BLaER1 (cell line): ENCODE data around the gene ENTPD1.
"Not testable (repeated sequence)": the region's sequence is repeated elsewhere in the genome, so short reads cannot be mapped to it uniquely, and the experiment has no call there.

Experiments used
- H3K27ac ChIP-seq: shearing (Covaris generic); formaldehyde crosslinking; 2 replicates; pipeline ENCODE4 v1.8.1; 2022
- H3K27me3 ChIP-seq: shearing (Covaris generic); formaldehyde crosslinking; 2 replicates; pipeline ENCODE4 v1.8.1; 2022
- H3K36me3 ChIP-seq: shearing (Covaris generic); formaldehyde crosslinking; 2 replicates; pipeline ENCODE4 v1.8.1; 2022
- H3K4me1 ChIP-seq: shearing (Covaris generic); formaldehyde crosslinking; 2 replicates; pipeline ENCODE4 v1.8.1; 2022
- H3K4me2 ChIP-seq: shearing (Covaris generic); formaldehyde crosslinking; 2 replicates; pipeline ENCODE4 v1.8.1; 2022
- H3K4me3 ChIP-seq: shearing (Covaris generic); formaldehyde crosslinking; 2 replicates; pipeline ENCODE4 v1.8.1; 2022
- H3K9ac ChIP-seq: shearing (Covaris generic); formaldehyde crosslinking; 2 replicates; pipeline ENCODE4 v1.8.1; 2022
- H3K9me3 ChIP-seq: shearing (Covaris generic); formaldehyde crosslinking; 2 replicates; pipeline ENCODE4 v1.8.1; 2022
- H4K20me1 ChIP-seq: shearing (Covaris generic); formaldehyde crosslinking; 2 replicates; pipeline ENCODE4 v1.8.1; 2022
- Cebpa-rat ChIP-seq: shearing (Covaris generic); IDR thresholded peaks from 2 replicates; pipeline ENCODE4 v1.8.1; 2022

Gene ENTPD1

GRCh38 chr10:95876756-95877155 lies 120.8 kb downstream of the ENTPD1 start:
- H3K4me1 ChIP-seq = no peaks in the 10 kb centered on the region
- no peaks in the 10 kb centered on the region for H4K20me1 ChIP-seq
- H3K4me3 ChIP-seq = no peak overlapping the region
- no peak overlapping the region for H3K27ac ChIP-seq
- no peak overlapping the region for H3K9ac ChIP-seq
- no peak overlapping the region for H3K4me2 ChIP-seq
- peaks cover 59% of the 10 kb centered on the region for H3K36me3 ChIP-seq
- H3K9me3 ChIP-seq = peaks cover 34% of the 10 kb centered on the region
- H3K27me3 ChIP-seq = no peaks in the 10 kb centered on the region
- no peak for TF ChIP-seq Cebpa-rat

- H3K4me3 ChIP-seq = no peak overlapping the region
- H3K9me3 ChIP-seq = peaks cover 34% of the 10 kb centered on the region
- no peaks in the 10 kb centered on the region for H3K27me3 ChIP-seq
- no peak for TF ChIP-seq Cebpa-rat
- H3K9ac ChIP-seq = no peak overlapping the region
- H3K4me2 ChIP-seq = no peak overlapping the region
- no peaks in the 10 kb centered on the region for H3K4me1 ChIP-seq
- H3K27ac ChIP-seq = no peak overlapping the region
- peaks cover 53% of the 10 kb centered on the region for H3K36me3 ChIP-seq
- no peaks in the 10 kb centered on the region for H4K20me1 ChIP-seq
These were observed 121.9 kb downstream of the ENTPD1 start for GRCh38 chr10:95877881-95878280.

- H3K4me1 ChIP-seq = no peaks in the 10 kb centered on the region
- no peaks in the 10 kb centered on the region for H4K20me1 ChIP-seq
These were observed 124.7 kb downstream of the ENTPD1 start for GRCh38 chr10:95880704-95881103.

GRCh38 chr10:95881316-95881715 lies 125.4 kb downstream of the ENTPD1 start:
- no peak overlapping the region for H3K4me3 ChIP-seq
- H3K27me3 ChIP-seq = no peaks in the 10 kb centered on the region
- no peaks in the 10 kb centered on the region for H3K4me1 ChIP-seq
- peaks cover 4% of the 10 kb centered on the region for H3K9me3 ChIP-seq
- no peaks in the 10 kb centered on the region for H4K20me1 ChIP-seq
- no peak overlapping the region for H3K9ac ChIP-seq
- TF ChIP-seq Cebpa-rat = no peak
- no peak overlapping the region for H3K4me2 ChIP-seq
- peaks cover 21% of the 10 kb centered on the region for H3K36me3 ChIP-seq
- no peak overlapping the region for H3K27ac ChIP-seq

More at GRCh38 chr10:95880704-95881103, 124.7 kb downstream of the ENTPD1 start:
- TF ChIP-seq Cebpa-rat = no peak
- Histone ChIP-seq H3K4me3 (no peak overlapping the region), H3K9ac (no peak overlapping the region), H3K9me3 (peaks cover 6% of the 10 kb centered on the region), H3K27me3 (no peaks in the 10 kb centered on the region), H3K36me3 (peaks cover 27% of the 10 kb centered on the region), H3K4me2 (no peak overlapping the region), H3K27ac (no peak overlapping the region)

GRCh38 chr10:95889830-95890229 lies 133.9 kb downstream of the ENTPD1 start:
- TF ChIP-seq Cebpa-rat = no peak
- Histone ChIP-seq H3K9me3 (no peaks in the 10 kb centered on the region), H3K4me1 (no peaks in the 10 kb centered on the region), H3K27me3 (no peaks in the 10 kb centered on the region), H3K27ac (no peak overlapping the region), H3K4me2 (no peak overlapping the region), H3K4me3 (no peak overlapping the region), H3K9ac (no peak overlapping the region), H4K20me1 (no peaks in the 10 kb centered on the region), H3K36me3 (peaks cover 64% of the 10 kb centered on the region)

- H4K20me1 ChIP-seq = no peaks in the 10 kb centered on the region
- TF ChIP-seq Cebpa-rat = no peak
- H3K4me2 ChIP-seq = no peak overlapping the region
- H3K4me3 ChIP-seq = no peak overlapping the region
- no peaks in the 10 kb centered on the region for H3K4me1 ChIP-seq
- no peak overlapping the region for H3K9ac ChIP-seq
- H3K27ac ChIP-seq = no peak overlapping the region
- H3K27me3 ChIP-seq = no peaks in the 10 kb centered on the region
- H3K9me3 ChIP-seq = no peaks in the 10 kb centered on the region
- H3K36me3 ChIP-seq = peaks cover 68% of the 10 kb centered on the region
These were observed 140.3 kb downstream of the ENTPD1 start for GRCh38 chr10:95896071-95896850.

GRCh38 chr10:95905897-95906580 lies 150.1 kb downstream of the ENTPD1 start:
- Histone ChIP-seq H3K27me3 (peaks cover 16% of the 10 kb centered on the region), H3K36me3 (peaks cover 42% of the 10 kb centered on the region), H3K4me1 (peaks cover 34% of the 10 kb centered on the region)
- not testable (repeated sequence) for H3K9me3 ChIP-seq, H3K4me3 ChIP-seq, H3K27ac ChIP-seq, H3K4me2 ChIP-seq, H3K9ac ChIP-seq, H4K20me1 ChIP-seq

GRCh38 chr10:95906677-95907455 lies 150.9 kb downstream of the ENTPD1 start:
- Histone ChIP-seq H3K4me3 (peak overlapping the region; percentile 81), H3K9me3 (0 out of 2 replicates have a peak, but pooled peaks cover 5% of the 10 kb centered on the region), H3K27me3 (peaks cover 16% of the 10 kb centered on the region), H3K4me2 (peak overlapping the region; percentile 84), H3K9ac (peak overlapping the region; percentile 82), H4K20me1 (no peaks in the 10 kb centered on the region), H3K27ac (peak overlapping the region; percentile 76), H3K4me1 (peaks cover 34% of the 10 kb centered on the region), H3K36me3 (peaks cover 40% of the 10 kb centered on the region)
- TF ChIP-seq Cebpa-rat = no peak

GRCh38 chr10:95907456-95908253 lies 151.7 kb downstream of the ENTPD1 start, which contains the start of gene CC2D2B:
CC2D2B (plus strand) TSS chr10:95907975; CDS start chr10:95911324, 3,349 bp downstream.
- H3K27ac ChIP-seq = peak within 1 kb of the TSS; percentile 76
- H3K4me3 ChIP-seq = peak within 1 kb of the TSS; percentile 81
- peak within 1 kb of the TSS; percentile 84 for H3K4me2 ChIP-seq
- peaks cover 32% of the 10 kb centered on the region for H3K36me3 ChIP-seq
- peaks cover 27% of the 10 kb centered on the region for H3K4me1 ChIP-seq
- TF ChIP-seq Cebpa-rat = no peak
- 0 out of 2 replicates have a peak, but pooled peaks cover 5% of the 10 kb centered on the region for H3K9me3 ChIP-seq
- peaks cover 16% of the 10 kb centered on the region for H3K27me3 ChIP-seq
- H3K9ac ChIP-seq = peak within 1 kb of the TSS; percentile 82
- H4K20me1 ChIP-seq = no peaks in the 10 kb centered on the region
